Measurements from ENCODE around the gene MAST2.

GRCh38 chr1:45942411-45942810, 139.0 kb downstream of the MAST2 start:
- no peak for TF ChIP-seq CTCF (conservative IDR thresholded peaks at IDR 0.05 in 1 of 2, IDR thresholded peaks at IDR 0.05 in 1 of 2; ENCODE audit: extremely low read depth in 1 of 2, insufficient read depth in 1 of 2, low read depth in 1 of 2, low read length in 2 of 2)
- TF ChIP-seq EZH2 (IDR thresholded peaks at IDR 0.05; ENCODE audit: borderline replicate concordance, low read length), result no peak

All from mammary epithelial cell (primary cell).